GM12864 (cell line): Measurements from ENCODE around the gene PRC1.

ENCODE experiments used
- DNase-seq: peaks from one replicate; pipeline ENCODE4 v3.0.0-alpha.2; 2011; ENCODE audit warnings: low read depth
- H3K4me3 ChIP-seq: 2 replicates; pipeline ENCODE4 v1.5.1; 2011; ENCODE audit warnings: mild to moderate bottlenecking, low read depth, low read length, control low read depth
- TF ChIP-seq, protein P1 (sequence below): IDR thresholded peaks from 2 replicates; pipeline ENCODE4 v1.5.1; 2011; ENCODE audit warnings: low read depth, mild to moderate bottlenecking, moderate library complexity, low read length, control low read depth, inconsistent platforms; ENCODE audit errors: missing control alignments

PRC1 gene

DNA sequence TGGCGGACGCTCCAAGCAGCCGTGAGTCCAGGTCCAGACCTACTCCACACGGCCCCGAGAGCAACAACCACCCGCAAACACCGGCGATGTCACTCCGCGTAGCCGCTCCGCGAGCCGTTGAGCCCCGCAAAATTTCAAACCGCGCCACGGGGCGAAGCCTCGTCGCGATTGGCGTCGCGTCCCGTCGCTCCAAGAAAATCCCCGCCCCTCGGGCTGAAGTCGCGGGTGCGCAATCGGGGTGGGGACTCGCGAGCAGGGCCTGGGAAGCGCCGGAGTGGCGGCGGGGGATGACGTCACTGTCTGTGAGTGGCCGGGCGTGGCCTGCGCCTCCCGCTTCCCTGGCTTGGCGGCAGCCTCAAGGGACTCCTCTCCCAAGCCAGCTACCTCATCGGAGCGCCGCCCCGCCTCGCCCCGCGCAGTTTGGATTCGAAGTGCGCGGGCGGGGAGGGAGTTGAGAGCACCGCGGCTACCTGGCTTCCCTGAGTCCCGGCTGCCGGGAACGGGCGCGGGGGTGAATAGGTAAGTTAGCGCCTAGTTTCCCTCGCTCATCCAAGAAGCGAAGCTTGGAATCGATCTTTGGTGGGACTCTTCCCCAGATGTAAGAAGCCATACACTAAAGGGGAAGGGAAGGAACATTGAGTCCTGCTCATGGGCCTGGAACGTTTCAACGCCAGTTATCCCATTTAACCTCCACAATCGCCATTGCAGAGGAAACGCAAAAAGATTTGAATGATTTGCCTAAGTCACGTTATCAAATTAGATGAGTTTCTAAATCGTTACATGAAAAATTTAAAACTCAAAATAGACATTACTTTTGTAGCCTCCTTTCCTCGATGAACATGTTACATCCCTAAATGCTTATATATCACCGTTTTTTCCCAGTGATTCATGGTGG, at the start of gene PRC1:
TSS of gene PRC1 (minus strand) at position 119 of the 895 bp plus-strand sequence. CDS start at position 1, 118 bp downstream.
- peak within 1 kb of the TSS; percentile 100 for H3K4me3 ChIP-seq
- peak; percentile 84 for DNase-seq
- TF ChIP-seq, protein P1, sequence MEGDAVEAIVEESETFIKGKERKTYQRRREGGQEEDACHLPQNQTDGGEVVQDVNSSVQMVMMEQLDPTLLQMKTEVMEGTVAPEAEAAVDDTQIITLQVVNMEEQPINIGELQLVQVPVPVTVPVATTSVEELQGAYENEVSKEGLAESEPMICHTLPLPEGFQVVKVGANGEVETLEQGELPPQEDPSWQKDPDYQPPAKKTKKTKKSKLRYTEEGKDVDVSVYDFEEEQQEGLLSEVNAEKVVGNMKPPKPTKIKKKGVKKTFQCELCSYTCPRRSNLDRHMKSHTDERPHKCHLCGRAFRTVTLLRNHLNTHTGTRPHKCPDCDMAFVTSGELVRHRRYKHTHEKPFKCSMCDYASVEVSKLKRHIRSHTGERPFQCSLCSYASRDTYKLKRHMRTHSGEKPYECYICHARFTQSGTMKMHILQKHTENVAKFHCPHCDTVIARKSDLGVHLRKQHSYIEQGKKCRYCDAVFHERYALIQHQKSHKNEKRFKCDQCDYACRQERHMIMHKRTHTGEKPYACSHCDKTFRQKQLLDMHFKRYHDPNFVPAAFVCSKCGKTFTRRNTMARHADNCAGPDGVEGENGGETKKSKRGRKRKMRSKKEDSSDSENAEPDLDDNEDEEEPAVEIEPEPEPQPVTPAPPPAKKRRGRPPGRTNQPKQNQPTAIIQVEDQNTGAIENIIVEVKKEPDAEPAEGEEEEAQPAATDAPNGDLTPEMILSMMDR, result no peak

- H3K4me3 ChIP-seq, result no peak overlapping the region
- TF ChIP-seq, protein P1, result no peak
- no peak for DNase-seq
These were observed 49.0 kb upstream of the PRC1 start for GRCh38 chr15:91043202-91043874.

- DNase-seq, result no peak
- TF ChIP-seq, protein P1, result no peak
- H3K4me3 ChIP-seq, result no peak overlapping the region
These were observed 46.5 kb upstream of the PRC1 start for GRCh38 chr15:91040856-91041255.

- H3K4me3 ChIP-seq, result no peak overlapping the region
- DNase-seq, result no peak
- TF ChIP-seq, protein P1, result no peak
These were observed 45.7 kb upstream of the PRC1 start for GRCh38 chr15:91039996-91040395.

DNA sequence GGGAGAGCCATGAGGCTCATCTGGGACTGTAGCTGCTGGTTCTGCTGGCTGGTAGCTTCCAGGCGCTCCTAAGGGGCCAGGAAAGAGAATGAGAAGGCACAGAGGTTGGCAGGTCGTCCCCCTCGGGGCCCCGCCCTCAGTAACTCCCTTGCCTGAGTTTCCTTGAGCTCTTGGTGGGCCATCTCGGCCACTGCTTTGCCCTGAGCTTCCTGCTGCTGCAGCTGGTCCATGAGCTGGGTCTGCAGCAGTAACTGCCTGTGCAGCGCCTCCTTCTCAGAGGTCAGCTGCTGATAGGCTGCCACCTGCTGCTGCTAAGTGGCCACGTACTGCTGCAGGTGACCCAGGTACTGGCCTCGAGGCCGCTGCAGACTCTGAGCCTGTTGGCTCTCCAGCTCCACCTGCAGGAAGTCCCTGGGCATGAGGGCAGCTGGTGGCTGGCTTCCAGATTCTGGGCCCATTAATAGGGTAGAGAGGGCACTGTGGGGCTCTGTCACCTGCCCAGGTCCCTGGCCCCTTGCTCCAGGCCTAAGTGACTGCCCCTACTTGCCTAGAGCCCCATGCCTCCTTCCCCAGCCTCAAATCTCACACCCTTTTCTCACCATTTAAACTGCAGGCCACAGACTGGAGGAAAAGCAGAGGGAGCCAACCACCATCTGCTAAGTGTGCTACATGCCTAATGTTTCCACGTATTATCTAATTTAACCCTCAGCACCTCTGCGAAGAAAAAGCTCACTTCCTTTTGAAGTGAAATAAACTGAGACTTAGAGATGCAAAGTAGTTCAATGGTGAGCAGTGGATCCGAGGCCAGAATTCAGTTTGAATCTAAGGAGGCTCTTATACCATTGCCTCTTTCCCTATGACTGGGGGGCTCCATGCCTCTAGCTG, 38.8 kb upstream of the PRC1 start:
- TF ChIP-seq, protein P1, result peak; percentile 85
- no peak overlapping the region for H3K4me3 ChIP-seq
- DNase-seq, result peak; percentile 21

- DNase-seq, result no peak
- TF ChIP-seq, protein P1, result no peak
- no peak overlapping the region for H3K4me3 ChIP-seq
These were observed 37.5 kb upstream of the PRC1 start for GRCh38 chr15:91031796-91032195.
